ENCODE results near the gene BOD1L2. TPM values are rescaled to one million over a fixed set of nuclear protein-coding genes. Genes with fewer than 3 reads are reported as not detected.

BOD1L2 gene
- total and polyA plus RNA-seq, 2 of the 13 experiments (the other 11 are each of a cell fraction or from before 2014, with no cell fraction given), result not detected

DNA sequence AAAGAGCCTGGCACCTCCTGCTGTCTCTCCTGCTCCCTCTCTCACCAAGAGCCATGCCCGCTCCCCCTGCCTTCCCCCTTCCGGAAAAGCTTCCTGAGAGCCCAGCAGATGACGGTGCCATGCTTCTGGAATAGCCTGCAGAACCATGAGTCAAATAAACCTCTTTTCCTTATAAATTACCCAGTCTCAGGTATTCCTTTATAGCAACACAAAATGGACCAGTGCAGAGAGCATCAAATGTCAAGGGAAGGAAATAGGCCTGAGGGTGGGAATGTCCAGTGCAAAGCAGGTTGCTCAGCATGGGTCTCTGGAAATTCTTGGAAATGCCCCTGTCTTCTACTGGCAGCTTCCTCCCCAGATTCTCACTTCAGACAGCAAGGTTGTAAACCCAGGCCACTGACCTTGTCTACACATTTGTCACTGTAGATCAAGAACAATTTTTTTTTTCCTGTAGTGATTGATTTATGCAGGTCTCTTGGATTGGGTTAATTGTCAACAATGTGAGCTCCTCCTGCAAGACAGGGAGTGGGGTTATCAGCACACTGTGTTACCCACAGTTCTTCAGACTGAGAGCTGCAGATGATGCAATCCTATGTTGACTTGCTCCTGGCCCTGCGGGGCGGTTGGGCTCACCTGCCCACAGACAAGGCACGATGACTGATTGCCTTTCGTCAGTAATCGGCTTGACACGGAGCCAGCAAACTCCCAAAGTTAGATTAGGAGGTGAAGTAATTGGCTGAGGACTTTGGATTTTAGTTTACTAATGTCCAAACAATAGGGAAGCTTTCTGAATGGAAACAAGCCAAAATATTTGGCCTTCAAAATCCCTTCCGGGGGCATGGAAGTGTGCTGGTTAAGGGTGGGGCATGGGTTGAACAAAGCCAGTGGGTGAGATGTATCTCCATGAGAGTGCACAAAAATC, 5.4 kb upstream of the BOD1L2 start (continued):
- TF ChIP-seq, protein P1, sequence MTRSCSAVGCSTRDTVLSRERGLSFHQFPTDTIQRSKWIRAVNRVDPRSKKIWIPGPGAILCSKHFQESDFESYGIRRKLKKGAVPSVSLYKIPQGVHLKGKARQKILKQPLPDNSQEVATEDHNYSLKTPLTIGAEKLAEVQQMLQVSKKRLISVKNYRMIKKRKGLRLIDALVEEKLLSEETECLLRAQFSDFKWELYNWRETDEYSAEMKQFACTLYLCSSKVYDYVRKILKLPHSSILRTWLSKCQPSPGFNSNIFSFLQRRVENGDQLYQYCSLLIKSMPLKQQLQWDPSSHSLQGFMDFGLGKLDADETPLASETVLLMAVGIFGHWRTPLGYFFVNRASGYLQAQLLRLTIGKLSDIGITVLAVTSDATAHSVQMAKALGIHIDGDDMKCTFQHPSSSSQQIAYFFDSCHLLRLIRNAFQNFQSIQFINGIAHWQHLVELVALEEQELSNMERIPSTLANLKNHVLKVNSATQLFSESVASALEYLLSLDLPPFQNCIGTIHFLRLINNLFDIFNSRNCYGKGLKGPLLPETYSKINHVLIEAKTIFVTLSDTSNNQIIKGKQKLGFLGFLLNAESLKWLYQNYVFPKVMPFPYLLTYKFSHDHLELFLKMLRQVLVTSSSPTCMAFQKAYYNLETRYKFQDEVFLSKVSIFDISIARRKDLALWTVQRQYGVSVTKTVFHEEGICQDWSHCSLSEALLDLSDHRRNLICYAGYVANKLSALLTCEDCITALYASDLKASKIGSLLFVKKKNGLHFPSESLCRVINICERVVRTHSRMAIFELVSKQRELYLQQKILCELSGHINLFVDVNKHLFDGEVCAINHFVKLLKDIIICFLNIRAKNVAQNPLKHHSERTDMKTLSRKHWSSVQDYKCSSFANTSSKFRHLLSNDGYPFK (CRISPR knock-in tag; IDR thresholded peaks at IDR 0.05; ENCODE audit: borderline replicate concordance), result no peak
- peak; percentile 90 for TF ChIP-seq FOXJ3 (CRISPR knock-in tag; IDR thresholded peaks at IDR 0.05; ENCODE audit: borderline replicate concordance)
- TF ChIP-seq ZNF451 (CRISPR knock-in tag; IDR thresholded peaks at IDR 0.05), result no peak
- TF ChIP-seq ZNF160 (CRISPR knock-in tag; IDR thresholded peaks at IDR 0.05), result no peak
- TF ChIP-seq, protein P2, sequence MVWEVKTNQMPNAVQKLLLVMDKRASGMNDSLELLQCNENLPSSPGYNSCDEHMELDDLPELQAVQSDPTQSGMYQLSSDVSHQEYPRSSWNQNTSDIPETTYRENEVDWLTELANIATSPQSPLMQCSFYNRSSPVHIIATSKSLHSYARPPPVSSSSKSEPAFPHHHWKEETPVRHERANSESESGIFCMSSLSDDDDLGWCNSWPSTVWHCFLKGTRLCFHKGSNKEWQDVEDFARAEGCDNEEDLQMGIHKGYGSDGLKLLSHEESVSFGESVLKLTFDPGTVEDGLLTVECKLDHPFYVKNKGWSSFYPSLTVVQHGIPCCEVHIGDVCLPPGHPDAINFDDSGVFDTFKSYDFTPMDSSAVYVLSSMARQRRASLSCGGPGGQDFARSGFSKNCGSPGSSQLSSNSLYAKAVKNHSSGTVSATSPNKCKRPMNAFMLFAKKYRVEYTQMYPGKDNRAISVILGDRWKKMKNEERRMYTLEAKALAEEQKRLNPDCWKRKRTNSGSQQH (CRISPR knock-in tag; IDR thresholded peaks at IDR 0.05; ENCODE audit: low read depth), result no peak
- TF ChIP-seq ZFP90 (CRISPR knock-in tag; IDR thresholded peaks at IDR 0.05; ENCODE audit: borderline replicate concordance), result no peak
- no peak for TF ChIP-seq MED13 (CRISPR knock-in tag; IDR thresholded peaks at IDR 0.05)
- no peak for TF ChIP-seq TBP (CRISPR knock-in tag; IDR thresholded peaks at IDR 0.05)
- no peak; the same call in 1 of the 2 replicates for TF ChIP-seq KAT8 (CRISPR knock-in tag; IDR thresholded peaks at IDR 0.05)
- TF ChIP-seq, protein P3, sequence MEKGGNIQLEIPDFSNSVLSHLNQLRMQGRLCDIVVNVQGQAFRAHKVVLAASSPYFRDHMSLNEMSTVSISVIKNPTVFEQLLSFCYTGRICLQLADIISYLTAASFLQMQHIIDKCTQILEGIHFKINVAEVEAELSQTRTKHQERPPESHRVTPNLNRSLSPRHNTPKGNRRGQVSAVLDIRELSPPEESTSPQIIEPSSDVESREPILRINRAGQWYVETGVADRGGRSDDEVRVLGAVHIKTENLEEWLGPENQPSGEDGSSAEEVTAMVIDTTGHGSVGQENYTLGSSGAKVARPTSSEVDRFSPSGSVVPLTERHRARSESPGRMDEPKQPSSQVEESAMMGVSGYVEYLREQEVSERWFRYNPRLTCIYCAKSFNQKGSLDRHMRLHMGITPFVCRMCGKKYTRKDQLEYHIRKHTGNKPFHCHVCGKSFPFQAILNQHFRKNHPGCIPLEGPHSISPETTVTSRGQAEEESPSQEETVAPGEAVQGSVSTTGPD (CRISPR knock-in tag; IDR thresholded peaks at IDR 0.05), result no peak
- no peak for TF ChIP-seq POLR2A (IDR thresholded peaks at IDR 0.05; ENCODE audit: insufficient read depth in 1 of 2, low read depth in 2 of 2, low read length in 2 of 2)
- TF ChIP-seq, protein P4, sequence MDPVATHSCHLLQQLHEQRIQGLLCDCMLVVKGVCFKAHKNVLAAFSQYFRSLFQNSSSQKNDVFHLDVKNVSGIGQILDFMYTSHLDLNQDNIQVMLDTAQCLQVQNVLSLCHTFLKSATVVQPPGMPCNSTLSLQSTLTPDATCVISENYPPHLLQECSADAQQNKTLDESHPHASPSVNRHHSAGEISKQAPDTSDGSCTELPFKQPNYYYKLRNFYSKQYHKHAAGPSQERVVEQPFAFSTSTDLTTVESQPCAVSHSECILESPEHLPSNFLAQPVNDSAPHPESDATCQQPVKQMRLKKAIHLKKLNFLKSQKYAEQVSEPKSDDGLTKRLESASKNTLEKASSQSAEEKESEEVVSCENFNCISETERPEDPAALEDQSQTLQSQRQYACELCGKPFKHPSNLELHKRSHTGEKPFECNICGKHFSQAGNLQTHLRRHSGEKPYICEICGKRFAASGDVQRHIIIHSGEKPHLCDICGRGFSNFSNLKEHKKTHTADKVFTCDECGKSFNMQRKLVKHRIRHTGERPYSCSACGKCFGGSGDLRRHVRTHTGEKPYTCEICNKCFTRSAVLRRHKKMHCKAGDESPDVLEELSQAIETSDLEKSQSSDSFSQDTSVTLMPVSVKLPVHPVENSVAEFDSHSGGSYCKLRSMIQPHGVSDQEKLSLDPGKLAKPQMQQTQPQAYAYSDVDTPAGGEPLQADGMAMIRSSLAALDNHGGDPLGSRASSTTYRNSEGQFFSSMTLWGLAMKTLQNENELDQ (CRISPR knock-in tag; IDR thresholded peaks at IDR 0.05; ENCODE audit: borderline replicate concordance), result no peak
- no peak for TF ChIP-seq ZC3H13 (CRISPR knock-in tag; IDR thresholded peaks at IDR 0.05)
- TF ChIP-seq NR2F1 (CRISPR knock-in tag; IDR thresholded peaks at IDR 0.05), result no peak
- no peak for TF ChIP-seq ZNF484 (CRISPR knock-in tag; IDR thresholded peaks at IDR 0.05; ENCODE audit: borderline replicate concordance, low read depth)
- TF ChIP-seq, protein P5, sequence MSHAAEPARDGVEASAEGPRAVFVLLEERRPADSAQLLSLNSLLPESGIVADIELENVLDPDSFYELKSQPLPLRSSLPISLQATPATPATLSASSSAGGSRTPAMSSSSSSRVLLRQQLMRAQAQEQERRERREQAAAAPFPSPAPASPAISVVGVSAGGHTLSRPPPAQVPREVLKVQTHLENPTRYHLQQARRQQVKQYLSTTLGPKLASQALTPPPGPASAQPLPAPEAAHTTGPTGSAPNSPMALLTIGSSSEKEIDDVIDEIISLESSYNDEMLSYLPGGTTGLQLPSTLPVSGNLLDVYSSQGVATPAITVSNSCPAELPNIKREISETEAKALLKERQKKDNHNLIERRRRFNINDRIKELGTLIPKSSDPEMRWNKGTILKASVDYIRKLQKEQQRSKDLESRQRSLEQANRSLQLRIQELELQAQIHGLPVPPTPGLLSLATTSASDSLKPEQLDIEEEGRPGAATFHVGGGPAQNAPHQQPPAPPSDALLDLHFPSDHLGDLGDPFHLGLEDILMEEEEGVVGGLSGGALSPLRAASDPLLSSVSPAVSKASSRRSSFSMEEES (CRISPR knock-in tag; IDR thresholded peaks at IDR 0.05), result no peak
- no peak for TF ChIP-seq FIP1L1 (IDR thresholded peaks at IDR 0.05; ENCODE audit: borderline replicate concordance, insufficient read depth, low read depth, low read length)
- TF ChIP-seq RBAK (CRISPR knock-in tag; IDR thresholded peaks at IDR 0.05), result no peak
